GM19468 (cell line): ENCODE data around the gene ARHGEF9.

Experiments
- ATAC-seq: cut with Tn5 transposase; IDR thresholded peaks from one replicate; pipeline ENCODE4 v1.9.1; 2021; ENCODE audit warnings: mild to moderate bottlenecking, moderate library complexity, moderate number of reproducible peaks; ENCODE audit not compliant: unreplicated experiment; ENCODE audit errors: extremely low read depth

The ARHGEF9 gene

DNA sequence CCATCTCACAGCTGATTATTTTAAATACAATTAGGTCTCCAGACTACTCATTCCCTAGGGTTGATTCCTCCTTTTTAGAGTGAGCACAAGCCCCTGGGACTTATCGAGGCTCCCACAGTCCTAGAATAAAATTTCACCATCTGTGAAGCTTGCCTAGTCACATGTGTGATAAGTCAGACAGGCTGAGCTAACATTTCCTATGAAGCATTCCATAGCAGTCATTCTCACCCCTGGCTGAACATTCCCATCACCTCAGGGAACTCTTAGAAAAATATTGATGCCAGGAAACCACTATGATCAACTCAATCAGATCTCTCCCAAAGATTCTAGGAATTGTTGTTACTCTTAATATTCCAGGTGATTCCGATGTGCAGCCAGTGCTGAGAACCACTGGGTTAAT, 37.7 kb downstream of the ARHGEF9 start:
- ATAC-seq, result no peak

DNA sequence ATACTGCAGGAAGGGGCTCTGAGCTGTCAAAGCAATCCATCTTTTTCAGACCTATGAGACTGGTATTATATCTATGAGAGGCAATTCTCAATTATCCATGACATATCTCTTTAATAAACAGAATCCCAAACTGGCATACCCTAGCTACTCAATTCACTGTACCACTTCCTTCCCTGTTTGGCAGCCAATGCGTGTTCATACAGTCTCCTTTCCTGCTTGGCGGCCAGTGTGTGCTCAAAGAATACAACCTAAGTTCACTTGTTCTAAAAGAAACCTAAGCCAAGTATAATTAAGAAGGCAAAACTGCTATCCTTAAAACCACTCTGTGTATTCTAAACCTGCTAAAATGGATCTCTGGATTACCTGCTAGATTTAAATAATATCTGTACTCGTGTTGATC, 38.3 kb downstream of the ARHGEF9 start:
- no peak for ATAC-seq

DNA sequence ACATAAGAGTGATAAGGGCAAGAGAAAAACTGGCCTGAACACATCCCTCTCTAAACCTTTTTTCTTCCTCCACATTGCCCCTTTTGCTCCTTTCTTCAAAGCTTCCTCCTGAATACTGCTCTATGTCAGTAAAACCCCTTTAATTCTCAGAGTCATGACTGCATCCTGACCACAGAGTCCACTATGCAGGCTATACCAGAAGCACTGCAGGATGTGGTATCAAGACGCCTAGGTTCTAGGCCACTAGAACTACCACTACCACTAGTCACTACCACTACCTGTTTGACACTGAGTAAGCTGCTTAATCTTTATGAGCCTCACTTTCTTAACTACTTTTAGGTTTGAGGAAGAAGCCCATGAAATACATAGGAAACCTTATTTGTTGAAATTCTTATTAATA, 38.7 kb downstream of the ARHGEF9 start:
- no peak for ATAC-seq

DNA sequence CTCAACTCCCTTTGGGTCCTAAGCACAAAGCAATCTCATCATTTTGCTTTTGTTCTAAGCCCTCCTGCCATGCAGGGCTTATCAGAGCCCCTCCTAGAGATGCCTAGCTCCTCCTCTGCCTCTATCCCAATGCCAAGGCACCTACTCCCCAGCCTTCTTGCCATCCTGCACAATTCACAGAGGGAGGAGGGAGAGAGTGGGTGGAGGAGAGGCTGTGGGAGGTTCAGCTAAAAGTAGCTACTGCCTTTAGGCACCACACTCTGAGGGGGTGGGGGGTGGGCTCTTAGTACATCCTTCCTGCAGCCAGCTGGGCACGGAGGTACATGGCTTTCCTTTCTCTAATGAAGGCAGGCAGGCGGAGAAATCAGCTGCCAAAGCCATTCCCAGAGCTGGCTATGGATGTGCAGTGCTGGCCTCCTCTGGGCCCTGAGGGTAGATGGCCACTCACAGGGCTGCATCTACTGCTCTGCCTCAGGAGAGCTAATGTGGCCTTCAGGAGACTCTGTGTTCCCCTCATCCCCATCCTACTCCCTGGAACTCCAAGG, 40.1 kb downstream of the ARHGEF9 start:
- no peak for ATAC-seq

DNA sequence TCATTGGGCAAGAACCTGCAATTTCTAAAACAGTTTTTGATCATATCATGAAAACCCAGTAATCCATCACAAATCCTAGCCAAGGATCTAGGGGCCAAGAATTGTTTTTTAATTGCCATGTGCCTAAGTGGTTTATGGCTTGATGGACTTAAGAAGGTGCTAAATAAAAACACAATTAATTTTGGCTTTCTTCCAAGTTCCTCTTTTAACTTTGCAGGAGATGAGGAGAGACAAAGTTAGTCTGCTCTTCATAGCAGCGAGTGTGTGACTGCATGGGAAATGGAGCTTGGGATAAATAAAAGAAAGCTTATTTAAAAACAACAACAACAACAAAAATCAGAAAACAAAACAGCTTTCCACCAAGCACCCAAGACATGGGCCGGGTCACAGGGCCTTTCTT, 41.4 kb downstream of the ARHGEF9 start:
- ATAC-seq, result no peak

DNA sequence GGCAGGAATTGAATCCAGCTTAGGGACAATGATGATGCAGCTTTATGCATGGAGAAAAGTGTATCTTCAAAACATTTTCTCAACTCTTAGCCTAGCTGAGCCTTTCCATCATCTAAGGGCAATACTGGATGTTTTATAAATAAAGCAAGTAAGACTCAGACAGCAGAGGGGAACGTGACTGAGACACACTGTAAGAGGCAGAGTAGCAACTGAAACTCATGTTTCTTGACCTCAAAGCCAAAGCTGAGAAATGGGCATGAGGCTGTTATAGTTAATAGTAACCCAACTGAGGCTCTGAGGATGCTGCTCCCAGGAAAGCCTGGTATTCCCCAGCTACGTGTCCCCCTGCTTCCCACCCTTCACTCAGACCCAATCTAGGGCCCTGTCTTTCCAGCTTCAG, 44.6 kb downstream of the ARHGEF9 start:
- ATAC-seq, result no peak

DNA sequence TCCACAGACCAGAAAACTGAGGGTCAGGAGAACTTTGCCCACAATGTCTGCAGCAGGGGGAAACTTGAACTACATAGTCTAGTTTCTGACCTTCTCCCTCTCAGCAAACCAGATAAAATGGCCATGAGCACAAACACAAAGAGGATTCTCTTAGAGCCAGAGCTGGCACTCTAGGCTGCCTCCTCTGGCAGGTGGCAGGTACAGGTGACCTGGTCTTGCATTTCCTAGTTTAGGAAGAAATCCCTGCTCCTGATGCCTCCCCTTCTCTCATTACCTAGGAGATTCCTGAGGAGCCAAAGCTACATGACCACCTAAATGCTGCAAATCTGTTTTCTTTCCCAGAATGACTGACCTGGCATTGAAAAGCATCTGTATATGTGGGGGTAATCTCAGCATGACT, 45.1 kb downstream of the ARHGEF9 start:
- ATAC-seq, result no peak

DNA sequence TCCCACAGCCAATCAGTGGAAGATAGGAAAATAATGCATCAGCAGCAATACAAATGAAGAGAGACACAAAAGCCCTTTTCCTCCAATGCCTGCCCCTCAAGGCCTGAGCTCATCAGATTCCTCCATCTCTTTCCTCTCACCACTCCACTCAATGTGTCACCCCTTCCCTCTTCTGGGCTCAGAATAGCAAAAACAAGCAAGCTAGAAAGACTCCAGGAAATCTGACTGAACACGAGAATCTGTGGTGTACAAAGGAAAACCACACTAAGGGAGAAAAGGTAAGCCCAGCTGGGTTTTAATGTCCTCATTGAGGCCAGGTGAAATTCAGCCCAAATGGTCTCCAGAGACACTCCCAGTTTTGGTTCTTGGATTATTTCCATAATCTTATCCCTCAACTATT, 46.3 kb downstream of the ARHGEF9 start:
- no peak for ATAC-seq

DNA sequence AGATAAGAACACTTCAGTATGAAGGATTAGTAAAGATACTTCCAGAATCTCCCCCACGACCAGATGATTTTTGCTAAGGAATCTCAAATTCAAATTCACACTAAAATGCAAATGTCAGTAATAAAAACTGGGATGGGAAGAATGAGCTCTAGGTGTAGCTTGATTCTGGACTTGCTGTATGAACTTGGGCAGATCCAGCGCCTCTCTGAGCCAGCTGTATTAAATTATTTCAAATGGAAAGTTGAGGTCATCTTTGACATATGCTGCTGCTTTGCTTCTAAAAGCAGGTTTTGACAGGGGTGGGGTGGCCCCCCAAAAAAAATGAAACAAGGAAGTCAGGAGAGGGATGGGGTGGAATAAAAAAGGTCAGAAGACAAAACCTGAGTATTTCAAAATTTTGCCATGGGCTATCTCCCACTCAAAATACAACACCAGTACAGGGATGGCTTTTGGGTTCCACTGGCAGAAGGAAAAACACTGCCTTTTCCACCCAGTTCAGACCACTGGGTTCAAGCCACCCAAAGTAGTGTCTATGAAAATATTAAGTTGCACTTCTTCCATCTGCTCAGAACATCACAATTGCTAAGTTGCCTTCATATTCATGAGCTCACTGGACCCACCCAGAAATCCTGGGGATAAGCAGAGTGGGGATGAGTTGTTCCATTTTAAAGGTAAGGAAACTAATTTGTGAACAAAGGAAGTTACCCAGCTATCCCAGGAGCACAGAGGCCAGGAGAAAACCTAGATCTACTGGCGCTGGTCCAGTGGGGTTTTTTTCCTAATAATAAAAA, 47.7 kb downstream of the ARHGEF9 start:
- ATAC-seq, result no peak

DNA sequence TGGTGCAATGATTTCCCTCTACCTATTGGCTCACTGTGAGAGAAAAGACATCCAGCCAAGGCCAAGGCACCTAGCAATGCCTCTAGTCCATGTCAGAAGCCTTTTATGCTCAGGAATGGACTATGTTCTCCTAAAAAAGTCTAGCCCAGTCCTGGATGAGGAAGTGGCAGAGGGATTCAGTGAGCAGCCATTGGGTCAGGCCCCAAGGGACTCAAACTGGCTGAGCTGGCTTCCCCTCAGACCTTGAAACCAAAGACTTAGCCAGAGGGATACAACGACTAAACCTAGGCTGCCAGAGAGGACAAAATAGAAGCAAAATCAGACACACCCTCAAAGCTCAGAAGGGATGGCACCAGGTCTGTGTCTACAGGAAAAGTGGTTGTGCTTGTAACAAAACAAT, 49.1 kb downstream of the ARHGEF9 start:
- no peak for ATAC-seq

DNA sequence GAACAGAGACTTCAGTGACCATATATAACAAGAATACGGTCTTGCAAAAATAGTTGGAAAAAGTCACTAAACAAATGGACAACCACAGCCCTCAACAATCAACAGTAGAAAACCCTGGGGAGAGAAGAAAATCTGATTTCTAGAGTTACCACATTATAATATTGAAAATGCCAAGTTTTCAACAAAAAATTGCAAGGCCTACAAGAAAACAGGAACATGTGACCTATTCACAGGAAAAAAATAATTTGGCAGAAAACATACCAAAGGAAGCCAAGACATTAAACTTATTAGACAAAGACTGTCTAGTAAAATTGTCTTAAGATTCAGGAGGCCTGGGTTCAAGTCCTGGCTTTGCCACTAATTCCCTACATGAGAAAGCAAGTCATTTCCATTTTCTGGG, 64.7 kb downstream of the ARHGEF9 start:
- ATAC-seq, result no peak

DNA sequence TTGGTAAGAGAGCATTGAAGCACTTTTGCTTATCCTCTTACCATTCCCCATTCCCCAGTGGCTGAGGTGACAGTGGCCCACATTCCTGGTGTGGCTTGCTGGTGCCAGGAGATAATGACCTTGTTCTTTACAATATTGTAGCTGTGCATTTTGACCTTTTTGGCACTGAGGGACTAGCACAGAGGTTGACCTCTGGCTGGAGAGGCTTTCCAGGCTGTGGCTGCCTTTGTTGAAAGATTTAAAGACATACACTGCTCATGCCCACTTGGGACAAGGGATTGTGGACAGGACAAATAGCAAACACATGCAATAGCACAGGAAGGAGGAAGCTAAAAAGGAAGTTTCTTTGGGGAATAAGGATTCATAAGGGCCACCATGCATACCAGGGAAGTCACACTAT, 65.4 kb downstream of the ARHGEF9 start:
- ATAC-seq, result no peak

DNA sequence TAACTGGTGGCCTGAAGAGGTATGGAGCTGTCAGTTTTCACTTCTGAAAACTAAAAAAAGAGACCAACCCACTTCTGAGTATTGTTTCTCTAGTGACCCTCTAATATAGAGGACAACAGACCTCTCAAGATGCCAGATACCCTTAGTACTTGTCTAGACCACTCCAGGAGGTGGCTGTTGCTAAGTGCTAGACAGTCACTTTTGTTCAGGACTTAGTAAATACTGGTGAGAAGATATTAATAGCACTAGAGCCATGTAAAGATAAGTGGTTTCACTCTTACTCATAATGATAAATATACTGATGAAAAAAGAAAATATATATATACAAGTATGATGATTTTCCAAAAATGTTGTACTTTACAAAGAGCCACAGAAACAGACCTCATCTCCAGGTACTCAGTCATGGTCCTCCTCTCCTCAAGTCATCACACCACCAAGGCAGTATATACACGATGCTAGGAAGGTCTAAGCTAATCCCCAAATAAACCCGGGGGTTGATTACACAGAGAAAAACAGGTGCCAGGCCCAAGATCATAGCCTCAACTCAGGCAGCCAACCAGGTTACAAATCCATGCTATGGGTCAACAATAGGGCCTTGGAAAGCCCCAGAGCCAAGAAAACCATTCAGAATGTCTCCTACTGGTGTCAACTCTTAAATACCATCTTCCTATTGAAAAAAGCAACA, 66.9 kb downstream of the ARHGEF9 start:
- ATAC-seq, result no peak

DNA sequence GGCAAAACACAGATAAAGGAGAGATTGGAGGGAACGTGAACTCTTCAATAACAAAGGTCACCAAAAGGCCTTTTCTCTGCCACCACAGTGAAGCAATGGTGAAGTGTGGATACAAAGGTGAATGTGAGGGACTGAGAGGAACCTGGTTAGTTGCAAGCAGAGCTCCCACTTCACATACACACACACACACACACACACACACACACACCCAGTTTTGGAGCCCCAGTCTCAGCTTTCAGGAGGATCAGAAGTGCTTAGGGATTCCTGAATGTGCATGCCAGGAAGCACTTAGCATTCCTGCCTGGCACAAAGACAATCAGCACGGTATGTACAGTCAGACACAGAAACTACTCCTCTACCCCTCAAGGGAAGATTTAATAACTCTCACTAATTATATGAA, 71.5 kb downstream of the ARHGEF9 start:
- no peak for ATAC-seq

DNA sequence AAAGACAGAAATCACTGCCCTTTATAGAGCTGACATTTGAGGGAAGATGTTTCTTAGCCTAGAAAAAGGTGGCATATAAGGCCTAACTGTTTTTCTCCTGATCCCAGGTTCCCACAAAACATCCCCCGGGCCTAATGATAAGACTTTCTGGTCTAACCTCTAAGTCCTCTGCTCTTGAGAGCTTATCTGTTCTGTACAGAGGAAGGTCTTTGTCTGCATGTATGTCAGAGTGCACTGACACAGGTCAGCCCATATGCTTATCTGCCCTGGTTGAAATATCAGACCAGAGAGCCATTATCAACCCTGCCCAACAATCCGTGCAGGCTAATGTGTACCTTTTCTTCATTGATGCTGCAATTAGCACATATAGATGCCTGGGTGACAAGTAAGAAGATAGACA, 76.2 kb downstream of the ARHGEF9 start:
- ATAC-seq, result no peak

DNA sequence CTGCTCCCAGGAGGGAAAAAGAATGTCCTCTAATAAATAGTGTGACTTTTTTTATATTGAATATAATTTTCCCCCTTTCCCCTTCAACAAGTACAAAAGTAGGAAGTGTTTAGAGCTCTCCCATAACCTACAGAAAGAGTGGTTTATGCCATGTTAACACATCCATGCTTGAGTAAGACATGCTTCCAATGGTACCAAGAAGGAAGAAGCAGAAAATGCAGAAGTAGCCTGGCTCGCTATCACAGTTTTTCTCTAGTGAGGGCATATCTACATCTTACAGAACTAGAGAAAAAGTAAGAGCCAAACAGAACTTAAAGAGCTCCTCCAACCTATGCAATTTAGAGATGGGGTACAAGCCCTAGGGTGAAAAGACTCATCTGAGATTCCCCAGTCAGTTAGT, 82.5 kb downstream of the ARHGEF9 start:
- no peak for ATAC-seq

DNA sequence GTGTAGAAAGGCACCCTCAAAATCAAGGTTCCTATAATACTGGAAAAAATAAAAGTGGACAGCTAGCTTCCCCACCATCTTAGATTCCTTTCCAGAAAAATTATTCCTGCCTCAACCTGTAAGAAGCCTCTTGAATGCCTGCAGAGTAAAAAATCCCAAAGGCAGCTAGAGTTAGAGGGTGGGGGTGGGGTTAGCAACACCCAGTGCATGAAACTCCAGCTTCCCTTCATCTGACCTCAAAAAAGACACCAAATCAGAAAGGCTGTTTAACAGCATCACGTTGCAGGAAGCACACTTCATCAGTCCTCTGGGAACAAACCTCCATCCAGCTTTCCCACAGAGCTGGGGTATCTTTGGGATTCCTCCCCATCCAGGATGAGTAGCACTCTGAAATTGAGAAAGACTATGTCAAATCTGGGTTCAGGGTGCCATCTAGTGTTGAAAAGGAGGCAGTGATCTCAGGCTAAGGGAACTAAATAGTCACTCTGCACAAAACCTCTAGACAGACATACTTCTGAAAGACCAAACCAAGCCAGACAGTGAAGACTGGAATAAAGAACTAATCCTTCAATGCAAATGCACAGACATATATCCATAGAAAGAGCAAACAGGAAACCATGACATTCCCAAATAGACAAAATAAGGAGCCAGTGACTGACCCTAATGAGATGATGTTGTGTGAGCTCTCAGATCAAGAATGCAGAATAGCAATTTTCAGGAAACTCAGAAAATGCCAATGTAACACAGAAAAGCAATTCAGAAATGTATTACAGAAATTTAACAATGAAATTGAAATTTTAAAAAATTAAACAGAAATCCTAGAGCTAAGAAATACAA, 97.9 kb downstream of the ARHGEF9 start:
- no peak for ATAC-seq

DNA sequence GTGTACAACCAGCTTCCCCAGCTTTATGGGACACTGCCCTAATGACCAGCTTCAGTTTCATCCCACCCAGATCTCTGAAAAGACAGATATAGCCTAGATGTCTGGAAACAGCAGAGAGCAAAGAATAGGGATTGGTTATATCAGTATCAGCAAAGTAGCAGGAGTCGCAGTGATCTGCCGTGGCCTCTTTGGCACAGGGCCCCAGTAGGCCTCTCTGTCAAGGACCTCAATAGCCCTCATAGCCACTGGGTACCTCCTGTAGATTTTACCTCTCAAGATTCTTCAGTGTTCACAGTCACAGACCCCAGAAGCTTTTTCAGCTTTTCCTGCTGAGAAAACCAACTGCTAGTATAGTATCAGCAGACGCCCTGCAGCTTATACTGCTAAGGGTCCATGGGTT, 104.6 kb downstream of the ARHGEF9 start:
- no peak for ATAC-seq

DNA sequence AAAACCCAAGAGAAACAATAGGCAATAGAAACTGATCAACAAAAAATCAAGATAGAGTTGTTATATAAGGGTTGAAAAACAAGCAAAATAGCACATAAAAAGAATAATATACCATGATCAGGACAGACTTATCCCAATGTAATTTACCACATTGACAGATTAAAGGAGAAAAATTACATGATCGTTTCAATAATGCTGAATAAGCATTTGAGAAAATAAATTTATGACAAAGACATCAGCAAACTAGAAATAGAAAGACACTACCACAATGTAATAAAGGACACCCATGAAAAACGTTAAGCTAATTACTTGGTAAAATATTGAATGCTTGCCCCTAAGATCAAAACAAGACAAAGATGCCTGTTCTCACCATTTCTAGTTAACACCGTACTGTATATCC, 105.6 kb downstream of the ARHGEF9 start:
- ATAC-seq, result no peak

DNA sequence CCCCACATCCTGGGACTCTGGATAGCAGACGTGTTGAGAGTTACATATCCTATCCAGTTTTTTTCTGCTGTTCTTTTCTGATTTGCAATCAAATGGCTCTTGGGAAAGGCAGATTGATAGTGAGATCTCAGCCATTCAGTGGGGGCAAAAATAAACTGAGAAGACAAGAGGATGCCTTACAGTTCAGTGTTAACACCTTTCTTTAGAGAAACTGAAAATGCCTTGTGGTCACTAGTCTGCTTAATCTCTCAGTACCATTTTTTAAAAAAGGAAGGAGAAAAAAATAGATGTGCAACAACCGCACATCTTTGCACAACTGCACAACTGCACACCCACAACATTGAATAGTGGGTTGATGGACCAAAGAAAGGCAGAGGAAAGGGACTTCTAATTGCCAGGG, 109.3 kb downstream of the ARHGEF9 start:
- ATAC-seq, result no peak

DNA sequence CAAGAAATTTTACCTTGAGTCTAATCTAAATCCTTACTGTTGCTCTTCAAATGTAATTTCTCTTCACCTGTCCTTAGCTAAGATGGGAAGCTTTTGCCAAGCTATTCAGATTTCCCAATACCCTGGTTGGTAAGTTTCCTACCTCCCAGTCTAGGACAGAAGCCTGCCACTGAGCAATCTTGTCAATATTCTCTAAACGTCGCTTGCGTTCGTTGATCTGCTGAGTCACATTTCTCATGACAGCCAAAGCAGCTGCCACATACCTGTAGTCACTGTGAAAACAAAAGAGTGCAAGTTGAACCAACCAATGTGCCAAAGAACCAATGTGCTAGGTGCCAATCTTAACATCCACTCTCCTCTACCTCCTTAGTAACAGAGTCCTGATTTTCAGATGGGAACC, 111.1 kb downstream of the ARHGEF9 start:
- no peak for ATAC-seq
